GM18520 (cell line): ENCODE measurements around the gene LMNTD1.
"Not testable (repeated sequence)": the region's sequence is repeated elsewhere in the genome, so short reads cannot be mapped to it uniquely, and the experiment has no call there.

ENCODE experiments used
- ATAC-seq: cut with Tn5 transposase; IDR thresholded peaks from one replicate; pipeline ENCODE4 v1.9.1; 2021; ENCODE audit not compliant: unreplicated experiment

LMNTD1 gene

DNA sequence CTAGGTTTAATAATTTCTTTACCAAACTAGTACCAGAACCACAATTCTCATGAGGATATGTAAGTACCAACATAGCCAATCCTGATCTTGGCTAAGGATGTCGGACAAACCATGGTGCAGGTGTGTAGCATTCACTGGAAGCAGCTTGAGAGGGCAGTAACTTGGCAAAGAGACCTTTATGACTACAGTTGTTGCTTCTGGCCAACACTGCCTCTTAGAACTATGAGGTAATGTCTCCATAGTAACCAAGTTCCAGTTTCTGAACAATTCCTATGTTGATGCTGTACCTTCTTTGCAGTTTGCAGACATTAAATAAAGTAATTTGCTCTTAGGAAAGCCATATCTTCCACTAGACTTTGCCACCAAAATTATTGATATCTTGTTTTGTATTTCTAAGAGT lies at the start of gene LMNTD1:
Gene LMNTD1, minus strand, starts transcription at position 186 of the 400 bp plus-strand sequence. CDS start 324 bp downstream, outside the sequence.
- no peak for ATAC-seq

- ATAC-seq = no peak
These were observed 45.9 kb upstream of the LMNTD1 start for GRCh38 chr12:25598956-25599355.

DNA sequence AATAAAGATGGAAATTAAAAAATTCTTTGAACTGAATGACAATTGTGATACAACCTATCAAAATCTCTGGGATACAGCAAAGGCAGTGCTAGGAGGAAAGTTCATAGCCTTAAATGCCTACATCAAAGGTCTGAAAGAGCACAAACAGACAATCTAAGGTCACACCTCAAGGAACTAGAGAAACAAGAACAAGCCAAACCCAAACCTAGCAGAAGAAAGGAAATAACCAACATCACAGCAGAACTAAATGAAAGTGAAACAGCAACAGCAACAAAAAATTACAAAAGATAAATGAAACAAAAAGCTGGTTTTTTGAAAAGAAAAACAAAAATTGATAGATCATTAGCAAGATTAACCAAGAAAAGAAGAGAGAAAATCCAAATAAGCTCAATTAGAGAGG lies 42.4 kb upstream of the LMNTD1 start:
- not testable (repeated sequence) for ATAC-seq

DNA sequence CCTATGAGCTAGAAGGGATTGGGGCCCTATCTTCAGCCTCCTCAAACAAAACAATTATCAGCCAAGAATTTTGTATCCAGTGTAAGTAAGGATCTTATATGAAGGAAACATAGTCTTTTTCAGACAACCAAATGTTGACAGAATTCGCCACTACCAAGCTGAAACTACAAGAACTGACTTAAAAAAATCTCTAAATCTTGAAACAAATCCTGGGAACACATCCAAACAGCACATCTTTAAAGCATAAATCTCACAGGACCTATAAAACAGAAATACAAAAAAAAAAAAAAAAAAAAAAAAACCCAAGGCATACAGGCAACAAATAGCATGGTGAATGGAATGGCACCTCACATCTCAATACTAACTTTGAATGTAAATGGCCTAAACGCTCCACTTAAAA lies 41.3 kb upstream of the LMNTD1 start:
- ATAC-seq = no peak

DNA sequence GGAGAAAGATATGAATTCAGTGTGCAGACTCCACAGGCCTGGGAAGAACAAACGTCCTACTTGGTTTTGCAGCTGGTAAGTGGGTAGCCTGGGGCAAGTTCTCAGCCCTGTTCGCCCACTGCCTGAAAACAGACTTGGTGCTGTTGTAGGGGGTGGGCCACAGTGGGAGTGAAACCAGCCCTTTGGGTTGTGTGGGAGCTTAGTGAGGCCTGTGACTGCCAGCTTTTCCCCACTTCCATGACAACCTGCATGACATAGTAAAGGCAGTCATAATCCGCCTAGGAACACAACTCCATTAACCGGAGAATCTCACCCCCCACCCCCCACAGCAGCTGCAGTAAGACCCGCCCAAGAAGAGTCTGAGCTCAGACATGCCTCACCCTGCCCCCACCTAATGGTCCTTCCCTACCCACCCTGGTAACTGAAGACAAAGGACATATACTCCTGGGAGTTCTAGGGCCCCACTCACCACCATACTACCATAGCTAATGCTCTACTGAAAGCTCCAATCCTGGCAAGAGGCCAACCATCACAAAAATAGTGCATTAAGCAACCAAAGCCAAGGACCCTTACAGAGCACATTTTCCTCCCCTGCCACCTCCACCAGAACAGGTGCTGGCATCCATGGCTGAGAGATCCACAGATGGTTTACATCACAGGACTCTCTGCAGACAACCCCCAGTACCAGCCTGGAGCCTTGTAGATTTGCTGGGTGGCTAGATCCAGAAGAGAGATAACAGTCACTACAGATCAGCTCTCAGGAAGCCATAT lies 39.8 kb upstream of the LMNTD1 start:
- no peak for ATAC-seq

DNA sequence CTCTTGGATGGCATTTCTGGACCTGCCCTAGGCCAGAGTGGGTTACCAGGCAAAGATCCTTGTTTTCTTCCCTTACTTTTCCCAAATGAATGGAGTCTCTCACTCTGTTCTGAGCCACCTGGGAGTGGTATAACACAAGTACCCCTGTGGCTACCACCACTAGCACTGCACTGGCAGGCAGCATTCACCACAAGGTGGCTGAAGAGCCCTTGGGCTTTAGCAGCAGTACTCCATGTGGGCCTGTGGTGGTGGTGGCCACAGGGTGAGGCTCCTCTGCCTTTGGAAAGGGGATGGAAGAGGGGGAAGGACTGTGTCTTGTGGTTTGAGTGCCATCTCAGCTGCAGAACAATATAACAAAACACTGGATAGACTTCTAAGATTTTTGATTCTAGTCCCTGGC lies 38.1 kb upstream of the LMNTD1 start:
- ATAC-seq = no peak

DNA sequence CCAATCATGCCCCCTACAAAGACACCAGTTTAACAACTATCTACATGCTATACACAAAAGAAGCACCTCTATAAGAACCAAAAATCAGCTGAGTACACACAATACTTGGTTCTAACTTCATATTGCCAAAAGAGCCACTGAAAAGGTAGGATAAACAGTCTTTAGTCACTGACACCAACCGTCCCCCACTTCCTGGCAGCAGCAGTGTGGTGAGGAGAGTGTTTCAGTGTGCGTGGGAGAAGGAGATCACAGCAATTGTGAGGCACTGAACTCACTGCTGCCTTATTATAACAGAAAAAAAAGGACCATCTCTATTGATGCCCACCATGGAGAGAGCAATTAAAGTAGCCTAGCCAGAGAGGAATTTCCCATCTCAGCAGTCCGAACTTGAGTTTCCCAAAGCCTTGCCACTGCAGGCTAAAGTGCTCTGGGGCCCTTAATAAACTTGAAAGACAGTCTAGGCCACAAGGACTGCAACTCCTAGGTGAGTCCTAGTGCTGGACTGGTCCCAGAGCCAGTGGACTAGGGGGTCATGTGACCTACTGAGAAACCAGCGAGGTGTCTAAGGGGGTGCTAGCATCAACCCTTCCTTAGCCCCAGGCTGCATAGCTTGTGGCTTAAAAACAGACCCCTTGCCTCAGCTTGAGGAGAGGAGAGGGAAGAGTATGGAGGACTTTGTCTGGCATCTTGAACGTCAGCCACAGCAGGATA lies 37.1 kb upstream of the LMNTD1 start:
- ATAC-seq = no peak

DNA sequence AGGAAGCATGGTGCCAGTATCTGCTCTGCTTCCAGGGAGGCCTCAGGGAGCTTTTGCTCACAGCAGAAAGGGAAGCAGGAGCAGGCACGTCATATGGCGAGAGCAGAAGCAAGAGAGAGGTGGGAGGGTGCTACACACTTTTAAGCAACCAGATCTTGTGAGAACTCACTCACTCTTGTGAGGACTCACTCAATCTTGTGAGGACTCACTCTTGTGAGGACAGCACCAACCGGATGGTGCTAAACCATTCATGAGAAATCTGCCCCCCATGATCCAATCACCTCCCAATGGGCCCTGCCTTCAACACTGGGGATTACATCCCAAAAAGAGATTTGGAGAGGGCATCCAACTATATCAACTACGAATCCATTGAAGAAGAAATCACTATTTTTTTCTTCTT lies 34.3 kb upstream of the LMNTD1 start:
- ATAC-seq = no peak

DNA sequence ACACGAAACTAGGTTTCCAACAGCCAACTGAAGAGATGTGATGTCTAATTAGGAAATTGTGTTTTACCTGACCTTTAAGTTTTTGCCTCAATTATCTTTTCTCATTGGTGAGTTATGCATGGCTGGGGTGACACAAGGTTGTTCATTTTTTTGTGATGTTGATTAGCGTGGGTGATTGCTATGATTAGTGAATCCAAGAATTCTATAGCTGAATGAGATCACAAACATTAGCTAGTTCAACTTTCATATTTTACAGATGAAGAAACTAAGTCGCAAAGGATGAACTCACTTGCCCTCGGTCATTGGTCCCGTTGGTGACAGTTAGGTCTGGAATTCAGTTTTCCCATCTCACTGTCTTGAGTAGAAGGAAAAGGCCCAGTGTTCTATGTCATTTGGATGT lies 32.6 kb upstream of the LMNTD1 start:
- no peak for ATAC-seq

DNA sequence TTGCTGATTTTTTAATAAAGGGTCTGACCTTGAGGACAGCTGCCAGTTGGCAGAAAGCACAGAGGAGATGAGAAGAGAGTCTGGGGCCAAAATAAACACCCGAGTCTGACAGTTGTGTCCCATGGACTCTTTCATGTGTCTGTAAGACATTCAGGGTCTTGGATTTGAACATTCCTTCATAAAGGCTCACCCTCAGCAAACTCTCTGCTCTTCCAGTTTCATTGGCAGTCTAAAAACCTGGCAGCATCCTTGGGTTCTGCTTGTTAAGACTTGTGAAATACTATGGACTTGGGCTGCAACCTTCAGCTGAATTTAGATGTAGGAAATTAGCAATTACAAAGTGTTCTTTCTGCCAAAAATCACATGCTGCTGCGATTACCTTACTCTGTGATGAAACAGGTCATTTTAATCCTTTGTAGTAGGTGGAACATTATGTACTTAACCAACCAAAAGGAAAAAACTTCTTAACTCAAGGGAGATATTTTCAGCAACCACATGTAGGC lies 32.0 kb upstream of the LMNTD1 start:
- ATAC-seq = no peak

DNA sequence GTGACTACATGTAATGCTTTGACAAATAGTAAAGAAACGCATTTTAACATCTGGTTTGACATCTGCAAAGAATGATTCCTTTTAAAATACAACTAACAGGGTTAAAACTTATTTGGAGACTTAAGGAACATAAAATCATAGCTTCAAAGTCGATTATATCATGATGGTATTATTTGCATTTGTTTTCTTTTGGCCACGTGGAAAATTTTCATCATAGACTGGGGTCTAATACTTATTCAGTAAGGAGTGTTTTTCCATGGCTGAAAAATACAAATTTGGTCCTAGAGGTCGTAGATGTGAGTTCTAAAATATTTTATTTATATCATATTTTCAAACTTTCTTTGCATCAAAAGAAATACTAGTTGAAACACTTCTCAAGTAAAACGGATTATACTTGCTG lies 31.5 kb upstream of the LMNTD1 start:
- no peak for ATAC-seq

- ATAC-seq = no peak
These were observed 30.5 kb upstream of the LMNTD1 start for GRCh38 chr12:25583545-25583944.

- ATAC-seq = no peak
These were observed 28.0 kb upstream of the LMNTD1 start for GRCh38 chr12:25581067-25581466.

DNA sequence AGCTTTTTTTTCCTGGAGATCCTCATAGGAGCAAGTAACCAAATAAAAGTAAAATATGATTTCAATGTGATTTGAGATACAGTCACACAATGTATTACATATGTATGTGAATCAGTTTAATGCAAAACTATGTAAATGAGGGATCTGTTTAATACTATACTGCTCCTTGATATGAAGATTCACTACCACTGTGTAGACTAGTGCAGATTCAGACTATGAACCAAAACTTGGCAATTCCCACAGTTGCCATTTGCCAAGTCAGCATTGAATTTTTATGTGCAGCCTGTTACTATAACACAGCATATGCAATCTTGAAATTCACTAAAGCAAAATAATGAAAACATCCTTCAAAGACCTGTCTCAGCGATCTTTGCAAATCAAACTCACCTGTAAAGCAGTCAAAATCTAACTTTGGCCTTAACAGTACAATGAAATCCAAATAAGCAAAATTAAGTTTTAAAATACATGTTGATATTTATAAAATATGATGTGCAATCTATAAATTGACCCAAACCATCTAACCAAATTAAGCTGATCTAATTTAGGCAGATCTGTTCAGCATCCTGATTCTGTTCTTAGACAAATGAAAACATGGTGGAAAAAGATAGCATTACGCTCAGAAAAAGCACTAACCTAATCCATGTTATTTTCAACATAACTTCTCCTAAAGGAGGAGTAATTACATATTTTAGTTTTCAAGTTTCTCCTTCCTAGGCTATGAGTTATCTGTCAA lies 25.5 kb upstream of the LMNTD1 start:
- ATAC-seq = no peak

- ATAC-seq = no peak
These were observed 21.7 kb upstream of the LMNTD1 start for GRCh38 chr12:25574761-25575160.

- ATAC-seq = no peak
These were observed 20.3 kb upstream of the LMNTD1 start for GRCh38 chr12:25573346-25573745.

DNA sequence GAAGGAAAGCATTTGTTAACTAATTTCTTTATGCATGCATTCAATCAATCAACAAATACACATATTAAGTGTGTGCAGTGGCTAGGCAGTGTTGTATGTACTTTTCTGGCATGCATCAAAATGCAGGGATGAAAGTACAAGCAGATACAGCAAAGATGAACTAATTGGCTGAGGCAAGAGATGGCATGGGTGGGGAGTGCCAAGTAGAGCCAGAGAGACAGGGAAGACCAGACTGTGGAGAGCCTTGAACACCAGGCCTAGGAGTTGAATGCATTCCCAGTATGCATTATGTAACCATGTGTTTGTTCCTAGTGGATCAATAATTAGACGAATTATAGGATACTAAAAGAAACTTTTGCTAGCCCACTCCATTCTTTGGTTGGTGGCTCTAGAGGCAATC lies 17.3 kb upstream of the LMNTD1 start:
- ATAC-seq = no peak

DNA sequence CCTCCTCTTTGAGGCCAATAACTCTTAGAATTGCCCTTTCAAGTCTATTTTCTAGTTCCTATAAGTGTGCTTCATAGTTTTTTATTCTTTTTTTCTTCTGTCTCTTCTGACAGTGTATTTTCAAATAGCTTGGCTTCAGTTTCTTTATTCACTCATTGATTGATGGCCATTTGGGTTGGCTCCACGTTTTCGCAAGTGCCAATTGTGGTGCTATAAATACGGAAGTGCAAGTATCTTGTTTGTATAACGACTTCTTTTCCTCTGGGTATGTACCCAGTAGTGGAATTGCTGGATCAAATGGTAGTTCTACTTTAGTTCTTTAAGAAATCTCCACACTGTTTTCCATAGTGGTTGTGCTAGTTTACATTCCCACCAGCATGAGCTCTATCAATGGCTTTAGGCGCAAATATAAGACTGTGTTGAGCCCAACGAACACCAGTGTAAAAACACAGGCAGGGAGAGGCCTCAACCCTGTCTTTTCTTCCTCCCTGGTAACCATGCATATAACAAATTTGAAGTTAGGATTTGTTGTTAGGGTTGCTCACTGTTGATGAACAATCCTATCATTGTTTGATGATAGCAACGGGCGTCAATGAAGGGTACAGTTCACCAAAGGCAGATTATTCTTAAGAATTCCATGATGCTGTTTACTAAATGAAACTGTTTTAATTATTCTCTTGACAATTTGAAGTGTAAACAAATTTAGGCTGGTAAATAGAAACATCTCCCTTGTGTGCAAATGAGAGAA lies 13.3 kb upstream of the LMNTD1 start:
- ATAC-seq = no peak

DNA sequence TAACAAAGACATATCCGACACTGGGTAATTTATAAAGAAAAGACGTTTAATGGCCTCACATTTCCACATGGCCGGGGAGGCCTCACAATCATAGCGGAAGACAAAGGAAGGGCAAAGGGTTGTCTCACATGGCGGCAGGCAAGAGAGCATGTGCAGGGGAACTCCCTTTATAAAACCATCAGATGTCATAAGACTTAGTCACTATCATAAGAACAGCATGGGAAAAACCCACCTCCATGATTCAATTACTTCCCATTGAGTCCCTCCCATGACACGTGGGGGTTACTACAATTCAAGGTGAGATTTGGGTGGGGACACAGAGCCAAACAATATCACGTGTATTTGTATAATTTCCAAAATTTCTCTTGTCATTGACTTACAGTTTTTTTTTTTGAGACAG lies 5.5 kb upstream of the LMNTD1 start:
- ATAC-seq = no peak

DNA sequence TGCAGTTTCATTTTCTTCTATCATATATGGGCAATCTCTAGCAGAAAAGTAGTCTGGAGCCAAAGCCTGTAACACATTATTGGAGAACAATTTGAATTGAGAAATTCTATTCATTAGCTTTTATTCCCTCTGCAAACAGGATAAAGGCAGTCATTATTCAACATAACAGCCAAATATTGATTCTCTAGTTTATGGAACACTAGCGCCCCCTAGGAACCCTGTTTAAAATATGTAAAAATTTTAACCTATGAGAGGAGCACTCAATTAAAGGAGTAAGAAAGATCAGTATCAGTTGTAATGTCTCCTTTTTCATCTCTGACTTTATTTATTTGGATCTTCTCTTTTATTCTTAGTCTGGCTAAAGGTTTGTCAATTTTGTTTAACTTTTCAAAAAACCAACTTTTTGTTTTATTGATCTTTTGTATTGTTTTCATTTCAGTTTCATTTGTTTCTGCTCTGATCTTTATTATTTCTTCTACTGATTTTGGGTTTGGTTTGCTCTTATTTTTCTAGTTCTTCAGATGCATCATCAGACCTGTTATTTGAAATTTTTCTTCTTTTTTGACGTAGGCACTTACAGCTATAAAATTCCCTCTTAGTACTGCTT lies 4.8 kb upstream of the LMNTD1 start:
- ATAC-seq = no peak

DNA sequence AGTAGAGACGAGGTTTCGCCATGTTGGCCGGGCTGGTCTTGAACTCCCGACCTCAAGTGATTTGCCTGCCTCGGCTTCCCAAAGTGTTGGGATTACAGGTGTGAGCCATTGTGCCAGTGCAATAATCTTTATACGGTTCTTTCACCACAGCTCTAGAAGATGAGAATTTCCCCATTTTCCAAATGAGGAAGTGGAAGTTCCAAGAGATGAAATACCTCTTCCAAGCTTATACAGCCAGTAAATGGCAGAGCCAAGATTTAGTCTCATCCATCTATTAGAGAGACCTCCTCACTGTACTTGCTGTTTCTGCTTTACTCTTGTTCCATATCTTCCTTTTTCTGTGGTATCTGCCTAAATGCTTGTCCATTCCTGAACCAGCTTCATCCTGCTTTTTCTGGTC lies 3.1 kb upstream of the LMNTD1 start:
- ATAC-seq = no peak
